GM10248 (cell line): ENCODE results near the gene APBA1.

Experiments used
- CTCF ChIA-PET: fragments of 300-600 bp; sonication (Branson Sonifier 250); formaldehyde crosslinking; extraction: SDS; loops from one replicate; lab custom pipeline; 2021; ENCODE audit warnings: antibody characterized with exemption; lab: Yijun Ruan, JAX
- POLR2A ChIA-PET: fragments of 350-650 bp; sonication (Branson Sonifier 250); formaldehyde crosslinking; extraction: SDS; loops from one replicate; lab custom pipeline; 2020; ENCODE audit warnings: antibody characterized with exemption; lab: Yijun Ruan, JAX
- DNase-seq: peaks from one replicate; pipeline ENCODE4 v3.0.0; 2012; ENCODE audit errors: extremely low spot score
- CTCF ChIP-seq: IDR thresholded peaks from 2 replicates; pipeline ENCODE4 v1.5.1; 2012; ENCODE audit warnings: mild to moderate bottlenecking, low read depth; ENCODE audit errors: extremely low read depth, missing control alignments, control extremely low read depth

The APBA1 gene

GRCh38 chr9:69496846-69497450 is 175.2 kb downstream of the APBA1 start:
- TF ChIP-seq CTCF: no peak
- ChIA-PET CTCF (no interaction called here), POLR2A (no interaction called here)
- DNase-seq: no peak

- ChIA-PET POLR2A (no interaction called here), CTCF (interaction anchor here (1.3 kb wide), 1 partner anchor 18 kb away, joined by 3 read pairs; no protein-coding TSS in a partner anchor)
- TF ChIP-seq CTCF: no peak
- no peak for DNase-seq
Observed at GRCh38 chr9:69495296-69495695, 176.9 kb downstream of the APBA1 start.

- POLR2A ChIA-PET: no interaction called here
- CTCF ChIA-PET: interaction anchor here (1.3 kb wide), 1 partner anchor 18 kb away, joined by 3 read pairs; no protein-coding TSS in a partner anchor
- DNase-seq: no peak
- no peak for TF ChIP-seq CTCF
Observed at GRCh38 chr9:69494763-69495162, 177.4 kb downstream of the APBA1 start.

- POLR2A ChIA-PET: no interaction called here
- CTCF ChIA-PET: no interaction called here
- DNase-seq: no peak
- TF ChIP-seq CTCF: no peak
Observed at GRCh38 chr9:69494208-69494607, 178.0 kb downstream of the APBA1 start.

GRCh38 chr9:69486498-69486897 is 185.7 kb downstream of the APBA1 start:
- CTCF ChIA-PET: no interaction called here

GRCh38 chr9:69485466-69485865 is 186.7 kb downstream of the APBA1 start:
- TF ChIP-seq CTCF: no peak
- ChIA-PET POLR2A (no interaction called here), CTCF (no interaction called here)
- DNase-seq: no peak

More at GRCh38 chr9:69486498-69486897, 185.7 kb downstream of the APBA1 start:
- no peak for DNase-seq
- POLR2A ChIA-PET: no interaction called here
- TF ChIP-seq CTCF: no peak
